Left cardiac atrium (tissue), 4 donors: Measurements from ENCODE around the gene LMCD1. TPM values are rescaled to one million over a fixed set of nuclear protein-coding genes. Genes with fewer than 3 reads are reported as not detected.

Source experiments
- ATAC-seq, 2 donors: fragments of 200-7000 bp; cut with Tn5 transposase; one replicate each; pipeline ENCODE4 v1.9.1; 2020; ENCODE audit warnings: mild to moderate bottlenecking in 2 of 2, moderate library complexity in 2 of 2
- DNase-seq: peaks from one replicate; pipeline ENCODE4 v3.0.0-alpha.2; 2020
- intact Hi-C, 2 donors: fragments of 100-400 bp; cut with DNase I; formaldehyde crosslinking; loops; one replicate each; pipeline versions ENCODE4 v1.14.1 to v1.15.1; 2022 to 2023
- total RNA-seq, 2 donors: library from RNA; stranded (reverse); fragmentation: NEBNext Ultra II Directional; extraction: Animal tissue kit (Norgen Biotek cat#: 25700); gene quantifications; one replicate each; pipeline ENCODE4 v1.2.1, GENCODE V29; 2021
- donor health status: DM: no; HTN: yes; CAD: no.
- donor health status: DM: no; HTN: yes; CAD: no; lungs with severe emphysema.
- donor health status: DM: yes; HTN: yes; CAD: no.
- donor health status: Dilated cardiomyopathy.

LMCD1 gene
- total RNA-seq, 2 donors from 2014 or later, result 52.9 to 63.7 TPM

GRCh38 chr3:8525893-8526292 lies 24.3 kb downstream of the LMCD1 start:
- no peak for ATAC-seq
- intact Hi-C loops, result no loop called here
- no peak for DNase-seq

GRCh38 chr3:8529181-8529637 lies 27.6 kb downstream of the LMCD1 start:
- DNase-seq (no peak), ATAC-seq (peak; percentile 48 to 65)
- intact Hi-C loops, result no loop called here

DNA sequence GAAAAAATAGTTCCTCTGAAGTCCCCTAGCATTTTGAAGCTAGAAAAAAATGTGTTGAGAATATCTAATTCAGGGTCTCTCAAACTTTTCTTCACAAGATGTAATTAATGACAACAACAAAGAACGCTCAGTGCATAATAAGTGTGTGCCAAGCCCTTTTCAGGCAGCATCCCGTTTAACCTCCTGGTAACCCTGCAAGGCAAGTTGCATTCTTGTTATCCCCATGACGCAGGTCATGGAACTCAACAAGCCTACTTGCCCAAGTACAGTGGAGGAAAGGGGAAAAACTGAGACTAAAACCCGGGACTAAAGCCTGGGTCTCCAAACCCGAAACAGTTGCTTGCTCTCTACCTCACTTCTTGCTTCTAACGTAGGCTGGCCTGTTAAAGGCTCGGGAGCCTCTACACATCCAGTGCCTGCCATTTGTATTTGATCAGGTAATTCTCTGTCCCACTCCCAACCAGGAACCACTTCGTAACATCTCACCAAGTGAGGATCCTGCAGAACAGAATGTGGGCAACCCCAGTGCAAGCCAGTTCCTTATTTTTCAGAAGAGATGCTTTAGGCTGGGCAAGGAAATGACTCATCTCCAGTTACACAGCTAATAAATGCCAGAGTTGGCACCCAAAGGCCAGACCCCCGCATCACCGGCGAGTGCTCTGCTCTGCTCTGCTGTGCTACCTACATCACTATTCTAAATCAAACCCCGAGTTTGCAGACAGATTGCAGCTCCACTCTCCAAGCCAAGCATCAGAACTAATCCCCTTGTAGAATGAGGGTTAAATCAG lies 28.3 kb downstream of the LMCD1 start:
- DNase-seq (no peak), ATAC-seq (peak; percentile 43 to 48)
- intact Hi-C loops, result no loop called here

DNA sequence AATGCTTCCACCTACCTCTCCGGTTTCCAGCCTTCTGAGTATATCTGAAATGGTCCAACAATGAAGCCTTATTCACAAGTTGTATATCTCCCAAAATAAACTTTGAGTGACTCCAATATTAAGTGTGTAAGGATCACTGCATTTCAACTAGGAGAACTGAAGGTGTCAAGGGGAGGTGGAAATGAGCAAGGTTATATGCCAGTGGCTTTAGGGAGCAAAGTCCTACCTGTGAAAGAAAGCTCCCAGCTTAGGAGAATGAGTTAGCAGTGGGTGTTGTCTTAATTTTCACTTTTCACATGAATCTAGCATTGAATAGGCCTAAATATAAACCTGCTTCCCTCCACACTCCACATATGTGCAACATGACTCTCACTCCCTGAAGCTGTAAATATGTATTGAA lies 29.0 kb downstream of the LMCD1 start:
- intact Hi-C loops, result no loop called here

DNA sequence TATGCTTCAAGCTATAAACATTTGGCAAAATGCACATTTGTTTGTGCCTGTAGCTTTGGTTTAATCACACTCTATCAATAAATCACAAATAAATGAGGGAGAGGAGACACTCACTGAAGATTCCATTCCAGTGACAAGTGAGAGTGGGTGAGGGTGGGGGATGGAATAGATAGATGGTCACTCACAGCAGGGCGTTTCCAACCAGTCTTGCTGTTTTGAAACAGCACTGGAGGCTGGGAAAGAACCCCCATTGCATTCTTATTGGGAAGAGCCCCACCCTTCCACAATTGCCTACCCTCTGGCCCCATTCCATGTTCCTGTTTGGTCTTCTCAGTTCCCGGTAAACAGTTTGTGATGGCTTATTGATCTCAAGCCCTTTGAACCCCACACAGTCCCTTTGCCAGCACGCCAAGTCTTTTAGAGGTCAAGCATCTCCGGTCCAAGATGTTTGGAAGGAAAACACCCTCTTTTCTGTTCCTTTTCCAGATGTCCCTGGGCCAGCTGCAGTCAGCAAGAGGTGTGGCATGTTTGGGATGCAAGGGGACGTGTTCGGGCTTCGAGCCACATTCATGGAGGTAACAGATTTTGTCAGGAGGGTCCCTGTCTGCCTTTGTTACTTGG lies 30.7 kb downstream of the LMCD1 start:
- DNase-seq (no peak), ATAC-seq (peak in 1 of 2 donors; percentile 12)
- intact Hi-C loops, result no loop called here

More for the DNA sequence above, 29.0 kb downstream of the LMCD1 start:
- ATAC-seq, result no peak
- no peak for DNase-seq

GRCh38 chr3:8536096-8537056 lies 34.8 kb downstream of the LMCD1 start:
- ATAC-seq (no peak), DNase-seq (no peak)
- intact Hi-C loops, result no loop called here

GRCh38 chr3:8537440-8537839 lies 35.8 kb downstream of the LMCD1 start:
- intact Hi-C loops, result no loop called here
- no peak for ATAC-seq
- no peak for DNase-seq

GRCh38 chr3:8538223-8538622 lies 36.6 kb downstream of the LMCD1 start:
- intact Hi-C loops, result no loop called here
- no peak for ATAC-seq
- no peak for DNase-seq

GRCh38 chr3:8538913-8539312 lies 37.3 kb downstream of the LMCD1 start:
- ATAC-seq, result no peak
- intact Hi-C loops, result no loop called here
- DNase-seq, result no peak

DNA sequence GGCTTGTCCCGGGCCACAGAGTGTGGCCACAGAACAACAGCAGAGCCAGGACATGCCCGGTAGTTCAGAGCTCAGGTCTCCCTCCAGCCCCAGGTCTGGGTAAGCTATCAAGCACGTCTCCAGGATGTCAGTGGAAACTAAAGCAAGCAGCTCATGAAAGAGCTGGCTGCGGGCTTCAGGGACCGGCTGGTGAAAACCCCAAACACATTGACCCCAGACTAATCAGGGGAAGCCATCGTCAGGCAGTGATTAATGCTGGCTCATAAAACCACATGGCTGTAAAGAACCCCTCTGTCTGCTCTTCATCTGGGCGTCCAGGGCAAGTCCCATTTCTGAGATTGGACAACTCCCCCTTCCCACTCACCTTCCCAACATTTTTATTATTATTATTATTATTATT lies 37.8 kb downstream of the LMCD1 start:
- DNase-seq (no peak), ATAC-seq (no peak)
- intact Hi-C loops, result no loop called here

DNA sequence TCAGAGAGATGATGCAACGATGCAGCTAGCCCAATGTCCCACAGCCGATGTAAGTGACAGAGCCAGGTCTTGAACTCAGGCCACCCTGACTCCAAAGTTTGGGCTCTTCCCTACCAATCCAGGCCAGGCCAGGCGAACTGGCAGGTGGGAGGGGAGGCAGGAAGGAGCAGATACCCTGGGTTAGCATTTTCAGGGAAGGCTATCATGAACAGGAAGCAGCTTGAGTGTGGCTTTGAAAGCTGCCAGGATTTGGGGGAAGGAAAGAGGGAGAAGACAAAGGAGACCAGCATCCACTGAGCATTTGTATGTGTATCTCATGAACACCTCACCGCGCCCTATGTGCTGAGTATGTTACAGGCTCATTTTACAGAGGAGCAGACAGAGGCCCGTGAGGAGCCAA lies 38.8 kb downstream of the LMCD1 start:
- intact Hi-C loops, result no loop called here
- DNase-seq (no peak), ATAC-seq (peak; percentile 5 to 9)

GRCh38 chr3:8541486-8541885 lies 39.9 kb downstream of the LMCD1 start:
- intact Hi-C loops, result no loop called here
- no peak for DNase-seq
- no peak for ATAC-seq

- no peak for DNase-seq
- intact Hi-C loops, result no loop called here
- ATAC-seq, result peak in 1 of 2 donors; percentile 11
These were observed 40.8 kb downstream of the LMCD1 start for GRCh38 chr3:8542190-8543135.

DNA sequence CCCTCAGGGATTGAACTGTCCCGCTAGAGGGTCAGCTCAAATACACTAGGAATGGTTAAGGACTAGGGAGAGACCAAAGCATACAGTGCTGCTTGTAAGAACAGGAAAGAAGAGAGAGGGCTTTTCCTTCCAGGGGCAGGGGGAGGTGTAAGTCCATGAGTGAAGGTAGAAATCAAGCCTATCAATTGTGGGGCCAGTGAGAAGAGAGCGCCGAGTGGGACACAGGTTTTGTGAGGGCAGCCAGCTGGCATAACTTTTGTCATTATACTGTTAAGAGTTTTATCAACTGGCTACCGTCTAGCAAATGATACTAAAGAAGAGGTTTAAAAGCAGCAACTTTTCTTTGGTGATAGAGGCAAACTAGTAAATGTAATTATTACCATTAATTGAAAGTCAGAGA lies 45.0 kb downstream of the LMCD1 start:
- DNase-seq (no peak), ATAC-seq (no peak)
- intact Hi-C loops, result no loop called here

GRCh38 chr3:8548502-8549275 lies 47.1 kb downstream of the LMCD1 start:
- intact Hi-C loops, result no loop called here

GRCh38 chr3:8549354-8549753 lies 47.7 kb downstream of the LMCD1 start:
- no peak for DNase-seq
- intact Hi-C loops, result no loop called here
- ATAC-seq, result no peak

More at GRCh38 chr3:8548502-8549275, 47.1 kb downstream of the LMCD1 start:
- ATAC-seq (no peak), DNase-seq (no peak)

- ATAC-seq, result peak in 1 of 2 donors; percentile 65
- DNase-seq, result peak; percentile 57
- intact Hi-C loops, result no loop called here
These were observed 49.0 kb downstream of the LMCD1 start for GRCh38 chr3:8550611-8551010.

- intact Hi-C loops, result no loop called here
- DNase-seq, result no peak
- ATAC-seq, result no peak
These were observed 50.7 kb downstream of the LMCD1 start for GRCh38 chr3:8552223-8552762.
